HG03108 (cell line): ENCODE data around the gene INTS14.
"Not testable (repeated sequence)": the region's sequence is repeated elsewhere in the genome, so short reads cannot be mapped to it uniquely, and the experiment has no call there.

Experiments used
- ATAC-seq: cut with Tn5 transposase; IDR thresholded peaks from one replicate; pipeline ENCODE4 v1.9.1; 2021; ENCODE audit warnings: moderate library complexity; ENCODE audit not compliant: unreplicated experiment

The INTS14 gene

GRCh38 chr15:65631503-65631902 is 20.6 kb upstream of the INTS14 start:
- peak; percentile 48 for ATAC-seq

GRCh38 chr15:65630760-65631159 is 19.8 kb upstream of the INTS14 start:
- ATAC-seq = peak; percentile 63

- ATAC-seq = no peak
Observed at GRCh38 chr15:65629548-65629947, 18.6 kb upstream of the INTS14 start.

DNA sequence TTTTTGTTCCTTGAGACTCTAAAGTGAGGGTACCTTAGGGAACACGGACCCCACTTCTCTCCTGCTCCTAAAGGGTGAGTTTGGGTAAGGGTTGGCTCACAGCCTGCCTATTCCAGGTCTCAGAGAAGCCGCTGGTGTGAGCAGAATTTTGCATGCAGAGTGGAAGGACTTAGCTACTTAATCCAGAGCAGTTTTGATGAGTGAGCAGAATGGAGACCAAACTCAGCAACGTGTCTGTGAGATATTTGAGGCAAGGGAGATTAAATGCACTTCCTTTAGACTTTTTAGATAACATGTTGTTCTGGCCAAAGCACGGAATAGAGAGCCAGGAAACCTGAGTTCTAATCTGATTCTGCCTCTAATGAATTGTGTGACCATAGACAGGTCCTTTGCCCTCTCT is 15.9 kb upstream of the INTS14 start:
- ATAC-seq = no peak

GRCh38 chr15:65623103-65623502 is 12.2 kb upstream of the INTS14 start:
- no peak for ATAC-seq

- no peak for ATAC-seq
Observed at GRCh38 chr15:65621638-65622037, 10.7 kb upstream of the INTS14 start, which contains the start of gene SLC24A1. TSS of gene SLC24A1 (plus strand) at chr15:65621938. CDS start at chr15:65624081, 2,143 bp downstream.

DNA sequence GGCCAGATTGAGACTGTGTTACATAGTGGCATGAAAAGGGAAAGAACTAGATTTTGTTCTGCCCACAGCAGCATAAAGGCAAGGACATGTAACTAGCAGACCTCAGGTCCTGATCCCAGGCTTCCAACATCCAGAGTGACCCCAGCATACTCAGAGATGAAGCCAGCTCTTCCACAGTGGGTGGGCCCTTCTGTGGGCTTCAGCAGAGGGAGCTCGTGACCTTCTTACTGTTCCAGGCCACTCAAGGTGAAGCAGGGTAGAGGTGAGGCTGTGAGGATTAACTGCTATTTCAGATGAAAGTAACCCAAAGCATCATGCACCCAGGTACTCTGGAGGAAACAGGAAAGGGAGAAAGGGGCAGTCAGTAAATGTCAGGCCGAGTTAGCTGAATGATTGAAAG is 9.9 kb upstream of the INTS14 start:
- ATAC-seq = no peak

DNA sequence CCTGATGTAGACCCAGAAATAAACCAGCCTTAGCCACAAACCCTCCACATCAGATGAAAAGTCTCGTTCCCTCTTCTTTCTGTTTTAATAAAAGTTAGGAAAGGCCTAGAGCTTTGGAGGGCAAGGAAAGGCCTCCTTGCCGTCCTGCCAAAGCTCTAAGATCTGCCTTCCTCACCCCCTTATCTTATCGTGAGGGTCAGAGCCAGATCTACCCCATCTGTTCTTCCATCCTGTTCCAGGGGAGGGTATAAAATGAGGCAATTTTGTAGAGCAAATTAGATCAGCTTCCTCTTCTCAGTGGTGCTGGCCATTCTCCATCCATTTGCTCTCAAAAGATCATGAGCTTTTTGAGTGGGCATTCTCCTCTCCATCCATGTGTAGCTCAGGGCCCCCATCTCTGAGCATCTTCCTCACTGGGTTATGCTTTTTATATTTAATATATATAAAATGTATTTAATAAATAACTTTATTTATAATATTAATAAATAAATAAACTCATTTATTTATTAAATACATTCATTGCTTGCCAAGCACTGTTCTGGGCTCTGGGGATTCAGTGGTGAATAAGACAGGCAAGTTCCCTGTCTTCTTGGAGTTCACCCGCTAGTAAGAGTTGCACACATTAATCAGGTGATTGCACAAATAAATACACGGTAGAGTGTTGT is 8.8 kb upstream of the INTS14 start:
- no peak for ATAC-seq

- no peak for ATAC-seq
Observed at GRCh38 chr15:65618560-65619109, 7.7 kb upstream of the INTS14 start.

GRCh38 chr15:65615887-65616286 is 5.0 kb upstream of the INTS14 start:
- ATAC-seq = not testable (repeated sequence)

GRCh38 chr15:65612949-65613744 is 2.2 kb upstream of the INTS14 start:
- no peak for ATAC-seq

DNA sequence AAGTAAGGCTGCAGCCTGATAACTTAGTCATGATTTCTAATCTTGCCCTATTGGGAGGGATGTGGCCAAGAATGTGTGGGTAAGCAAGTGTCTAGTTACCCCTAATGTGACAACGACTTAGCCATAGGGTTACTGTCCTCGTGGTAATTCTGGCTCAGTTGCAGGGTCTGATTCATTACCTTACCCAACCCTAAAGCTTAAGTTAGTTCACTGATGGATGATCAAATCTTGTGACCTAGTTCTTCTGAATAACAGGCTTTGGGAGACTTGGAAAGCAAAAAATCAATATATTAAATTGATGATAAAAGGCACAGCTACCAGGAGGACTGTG is 1.6 kb upstream of the INTS14 start:
- ATAC-seq = no peak

DNA sequence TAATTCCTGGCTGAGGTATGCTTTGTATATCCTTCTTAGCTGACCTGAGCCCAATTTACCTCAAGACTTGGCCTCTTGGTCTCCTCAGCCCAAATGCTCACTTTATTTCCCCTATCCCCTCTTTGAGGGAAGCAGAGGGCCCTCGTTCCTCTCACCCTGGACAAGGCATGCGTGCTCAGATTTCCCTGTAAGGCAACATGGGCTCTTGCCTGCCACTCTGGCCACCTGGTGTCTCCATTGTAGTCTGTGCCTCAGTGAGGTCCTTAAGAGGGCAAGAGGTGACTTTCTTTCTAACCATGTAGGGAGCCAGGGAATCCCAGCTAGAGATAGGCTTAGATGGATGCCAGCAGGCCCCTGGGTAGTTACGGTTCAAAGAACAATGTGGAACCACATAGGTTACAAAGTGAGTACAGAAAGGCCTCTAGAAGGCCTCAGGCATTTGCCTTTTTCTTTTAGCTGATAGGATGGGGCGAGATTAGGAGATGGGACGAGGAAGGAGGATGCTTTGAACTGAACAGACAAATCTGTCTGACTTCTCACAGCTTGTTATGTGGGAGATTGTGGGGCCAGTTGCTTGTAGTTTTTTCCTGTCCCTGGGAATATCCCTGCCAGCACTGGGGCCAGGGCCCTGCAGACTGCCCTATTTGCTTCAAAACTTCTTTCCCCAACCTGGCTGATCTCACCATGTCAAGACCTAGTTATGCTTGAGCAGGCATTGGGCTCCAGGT is 1.1 kb upstream of the INTS14 start:
- no peak for ATAC-seq

DNA sequence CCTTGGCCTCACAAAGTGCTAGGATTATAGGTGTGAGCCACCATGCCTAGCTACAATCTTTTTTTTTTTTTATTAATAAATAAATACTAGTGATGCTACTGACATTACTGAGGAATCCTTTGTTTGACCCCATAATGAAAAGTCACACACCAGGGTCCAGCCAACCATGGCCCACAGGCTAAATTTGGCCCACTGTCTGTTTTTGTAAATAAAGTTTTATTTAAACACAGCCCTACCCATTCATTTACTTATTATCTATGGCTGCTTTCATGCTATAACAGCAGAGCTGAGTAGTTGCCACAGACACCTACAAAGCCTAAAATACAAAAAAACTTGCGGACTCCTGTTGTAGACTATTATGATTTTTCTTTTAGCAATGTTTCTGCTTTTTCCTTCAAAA is 7.4 kb downstream of the INTS14 start:
- no peak for ATAC-seq

DNA sequence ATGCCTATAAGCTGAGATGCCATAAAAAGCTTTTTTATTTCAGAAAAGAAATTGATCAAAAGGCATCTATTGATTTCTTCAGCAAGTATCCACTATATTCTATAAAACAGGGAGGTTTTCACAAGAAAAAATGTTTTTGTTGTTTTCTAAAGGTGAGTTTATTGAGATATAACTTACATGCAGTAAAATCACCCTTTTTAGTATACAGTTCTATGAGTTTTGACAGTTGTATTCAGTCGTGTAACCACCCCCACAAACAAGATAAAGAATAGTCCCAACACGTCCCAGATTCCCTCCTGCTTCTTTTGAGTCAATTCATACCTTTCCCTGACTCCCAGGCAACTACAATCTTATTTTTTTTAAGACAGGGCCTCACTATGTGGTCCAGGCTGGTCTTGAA is 7.8 kb downstream of the INTS14 start:
- ATAC-seq = no peak

DNA sequence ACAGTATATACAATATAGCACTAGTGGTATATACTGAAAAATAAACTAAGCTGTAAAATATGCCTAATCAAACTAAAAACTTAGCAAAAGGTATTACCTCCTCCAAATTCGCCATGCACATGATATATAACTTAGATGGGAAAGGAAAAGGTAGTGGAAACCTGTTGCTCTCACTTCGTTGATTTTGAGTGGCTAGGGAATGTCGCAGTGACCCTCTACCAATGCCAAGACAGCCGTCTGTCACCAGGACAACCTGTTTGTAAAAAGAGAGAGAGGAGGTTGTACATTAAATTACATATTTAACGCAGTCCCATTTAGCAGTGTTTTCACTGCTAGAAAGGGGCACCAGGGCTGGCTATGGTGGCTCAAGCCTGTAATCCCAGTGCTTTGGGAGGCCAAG is 11.3 kb downstream of the INTS14 start:
- ATAC-seq = no peak

GRCh38 chr15:65598468-65598867 is 12.5 kb downstream of the INTS14 start:
- ATAC-seq = no peak

DNA sequence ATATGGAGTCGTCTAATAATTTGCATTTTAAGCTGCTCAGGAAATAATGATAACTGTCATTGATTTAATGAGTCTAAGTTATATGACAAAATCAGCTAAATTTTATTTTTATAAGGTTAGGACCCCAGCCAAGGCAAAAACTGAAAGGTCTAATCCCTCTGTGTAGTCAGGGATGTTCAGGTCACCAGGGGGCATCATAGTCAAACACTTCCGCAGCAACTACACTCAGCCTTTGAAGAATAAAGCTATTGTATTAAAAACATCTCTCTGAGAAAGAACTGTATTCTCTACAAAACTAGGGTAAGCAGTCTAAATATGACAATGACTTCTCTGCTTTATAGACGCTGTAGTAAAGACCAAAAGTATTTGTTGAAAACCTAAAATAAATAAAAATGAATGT is 15.0 kb downstream of the INTS14 start:
- no peak for ATAC-seq

DNA sequence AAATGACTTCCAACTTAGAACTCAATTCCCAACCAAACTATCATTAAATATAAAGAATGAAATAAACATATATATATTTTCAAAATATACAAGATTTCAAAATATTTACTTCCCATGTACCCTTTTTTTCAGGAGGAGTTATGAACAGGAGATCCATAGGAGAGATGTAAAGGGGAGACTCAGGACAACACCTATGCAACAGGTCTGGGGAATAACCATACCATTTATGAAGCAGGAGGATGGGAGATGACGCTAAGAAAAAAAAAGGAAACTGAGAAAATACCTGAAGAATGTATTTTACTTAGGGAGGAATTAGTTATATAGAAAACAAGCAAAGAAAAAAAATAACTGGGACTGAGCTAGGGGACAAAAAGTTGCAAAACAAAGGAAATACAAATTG is 23.8 kb downstream of the INTS14 start:
- no peak for ATAC-seq

DNA sequence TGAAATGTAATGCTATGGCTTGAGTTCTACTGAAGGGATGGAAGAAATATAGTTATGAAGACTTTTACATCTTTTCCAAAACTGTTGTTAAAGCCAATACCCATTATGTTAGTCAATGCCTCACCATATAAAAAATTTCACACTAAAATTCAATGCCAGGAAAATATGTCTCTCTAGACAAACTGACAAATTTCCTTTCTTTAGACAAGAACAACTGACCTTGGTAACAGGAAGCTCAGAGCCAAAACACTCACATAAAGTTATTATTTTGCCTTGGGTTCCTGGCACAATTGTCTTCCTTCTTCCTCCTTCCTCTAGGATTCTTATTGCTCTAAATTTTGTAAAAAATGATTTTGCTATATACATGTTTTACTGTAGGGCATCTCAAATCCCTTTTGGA is 26.7 kb downstream of the INTS14 start:
- ATAC-seq = no peak

- no peak for ATAC-seq
Observed at GRCh38 chr15:65583701-65584100, 27.2 kb downstream of the INTS14 start.

- no peak for ATAC-seq
Observed at GRCh38 chr15:65580287-65580686, 30.6 kb downstream of the INTS14 start.
